GM19438 (cell line): ENCODE results near the gene NCF1.
A peak's percentile ranks its signal among the peaks of the same experiment; 100 is the strongest.
"Not testable (repeated sequence)": the region's sequence is repeated elsewhere in the genome, so short reads cannot be mapped to it uniquely, and the experiment has no call there.

Source experiments
- ATAC-seq: cut with Tn5 transposase; IDR thresholded peaks from one replicate; pipeline ENCODE4 v1.9.1; 2021; ENCODE audit warnings: low read depth; ENCODE audit not compliant: unreplicated experiment

The NCF1 gene

GRCh38 chr7:74783595-74783994 lies 9.8 kb downstream of the NCF1 start:
- ATAC-seq, result not testable (repeated sequence)

- ATAC-seq, result peak; percentile 84
Observed at GRCh38 chr7:74788369-74789150, 14.7 kb downstream of the NCF1 start.

GRCh38 chr7:74789200-74789736 lies 15.5 kb downstream of the NCF1 start:
- not testable (repeated sequence) for ATAC-seq

GRCh38 chr7:74797848-74798622 lies 24.2 kb downstream of the NCF1 start:
- ATAC-seq, result not testable (repeated sequence)

- ATAC-seq, result not testable (repeated sequence)
Observed at GRCh38 chr7:74798644-74799043, 24.8 kb downstream of the NCF1 start.

- ATAC-seq, result not testable (repeated sequence)
Observed at GRCh38 chr7:74815882-74816281, 42.1 kb downstream of the NCF1 start.

GRCh38 chr7:74820146-74820805 lies 46.5 kb downstream of the NCF1 start:
- ATAC-seq, result peak; percentile 71

GRCh38 chr7:74821259-74821658 lies 47.4 kb downstream of the NCF1 start:
- ATAC-seq, result not testable (repeated sequence)

- not testable (repeated sequence) for ATAC-seq
Observed at GRCh38 chr7:74829959-74830358, 56.1 kb downstream of the NCF1 start.

- ATAC-seq, result not testable (repeated sequence)
Observed at GRCh38 chr7:74830411-74830810, 56.6 kb downstream of the NCF1 start.
